T-cell (primary cell): ENCODE data around the gene ANKRD65. TPM values are rescaled to one million over a fixed set of nuclear protein-coding genes. Genes with fewer than 3 reads are reported as not detected.
A peak's percentile ranks its signal among the peaks of the same experiment; 100 is the strongest.

ENCODE experiments used
- ATAC-seq, 4 experiments: fragments of 200-7000 bp in 3 of 4; fragments of 150-1000 bp in 1 of 4; cut with Tn5 transposase; replicated peaks in 1 of 4; 1 replicate in 3 of 4; 2 replicates in 1 of 4; pipeline ENCODE4 v1.10.0; 2021; ENCODE audit warnings: moderate library complexity in 3 of 4, mild to moderate bottlenecking in 2 of 4, moderate number of reproducible peaks in 1 of 4
- CTCF ChIA-PET, 2 donors: fragments of 300-600 bp; sonication (Branson Sonifier 250); formaldehyde crosslinking; loops; one replicate each; lab custom pipeline; 2022; ENCODE audit warnings: antibody characterized with exemption in 2 of 2; lab: Charles Lee
- POLR2A ChIA-PET, 2 donors: fragments of 300-600 bp; sonication (Branson Sonifier 250); formaldehyde crosslinking; loops; one replicate each; lab custom pipeline; 2022; ENCODE audit warnings: antibody characterized with exemption in 2 of 2; lab: Charles Lee
- DNase-seq, 35 experiments: peaks; one replicate each; pipeline versions ENCODE4 v3.0.0 to v3.0.0-alpha.2; 2013 to 2023
- H3K27ac ChIP-seq: one replicate; pipeline ENCODE4 v1.5.1; 2013; ENCODE audit warnings: low read length
- H3K27me3 ChIP-seq, 2 experiments: replicated peaks in 1 of 2; 1 replicate in 1 of 2; 2 replicates in 1 of 2; pipeline versions ENCODE4 v1.6.1 to v1.7.0; 2013; ENCODE audit warnings: low read length in 1 of 2, mixed read lengths in 1 of 2; ENCODE audit not compliant: control insufficient read depth in 2 of 2, insufficient read depth in 2 of 2; ENCODE audit errors: extremely low read depth in 1 of 2
- H3K36me3 ChIP-seq, 2 donors: 1 replicate in 1 of 2; 2 replicates in 1 of 2; pipeline versions ENCODE4 v1.6.1 to v1.7.0; 2013; ENCODE audit warnings: low read length in 1 of 2; ENCODE audit not compliant: control insufficient read depth in 2 of 2, insufficient read depth in 1 of 2; ENCODE audit errors: extremely low read depth in 1 of 2
- H3K4me1 ChIP-seq, 2 experiments: 1 replicate in 1 of 2; 2 replicates in 1 of 2; pipeline versions ENCODE4 v1.6.1 to v1.7.0; 2013; ENCODE audit warnings: low read length in 2 of 2, mixed read lengths in 1 of 2; ENCODE audit not compliant: insufficient read depth in 2 of 2, control insufficient read depth in 1 of 2; ENCODE audit errors: extremely low read depth in 1 of 2
- H3K4me3 ChIP-seq, 2 donors: 1 replicate in 1 of 2; 2 replicates in 1 of 2; pipeline versions ENCODE4 v1.5.1 to v1.7.0; 2013; ENCODE audit warnings: mild to moderate bottlenecking in 2 of 2, low read length in 1 of 2, moderate library complexity in 1 of 2; ENCODE audit not compliant: control insufficient read depth in 1 of 2; ENCODE audit errors: extremely low read depth in 1 of 2
- H3K9me3 ChIP-seq: 2 replicates; pipeline ENCODE4 v1.7.0; 2013
- H3K27ac Mint-ChIP-seq, 2 donors: one replicate each; pipeline ENCODE4 v1.8.0; 2020 to 2021; ENCODE audit warnings: mild to moderate bottlenecking in 2 of 2, mixed read lengths in 2 of 2
- H3K27me3 Mint-ChIP-seq, 2 donors: one replicate each; pipeline ENCODE4 v1.8.0; 2021 to 2022; ENCODE audit warnings: mixed read lengths in 2 of 2
- H3K36me3 Mint-ChIP-seq: one replicate; pipeline ENCODE4 v1.8.0; 2021; ENCODE audit warnings: mixed read lengths
- H3K4me1 Mint-ChIP-seq, 3 donors: one replicate each; pipeline ENCODE4 v1.8.0; 2020 to 2022; ENCODE audit warnings: mixed read lengths in 3 of 3, mild to moderate bottlenecking in 1 of 3
- H3K4me3 Mint-ChIP-seq, 3 donors: one replicate each; pipeline ENCODE4 v1.8.0; 2020 to 2022; ENCODE audit warnings: mild to moderate bottlenecking in 3 of 3, mixed read lengths in 3 of 3, moderate library complexity in 3 of 3
- H3K9me3 Mint-ChIP-seq, 3 donors: one replicate each; pipeline ENCODE4 v1.8.0; 2020 to 2022; ENCODE audit warnings: mixed read lengths in 3 of 3
- WGBS: methylation state at CpG from one replicate; pipeline ENCODE4 v1.1.5; 2013; ENCODE audit warnings: missing lambda C conversion rate; ENCODE audit not compliant: insufficient coverage; 5-methylcytosine and 5-hydroxymethylcytosine counted together
- total RNA-seq, 35 experiments: library from RNA in 6 of 35; stranded (reverse) in 6 of 35; fragments of 120-200 nt in 1 of 35; gene quantifications; one replicate each; pipeline versions ENCODE4 v1.2.1 to v1.2.4 and lab custom pipeline; 2013 to 2026

ANKRD65 gene
- total RNA-seq, 5 donors from 2014 or later (not counting 1 experiment from before 2014, with no cell fraction given) = 0.20 TPM; not detected in 4

- peaks cover 0 to 16% (median 12%) of the 10 kb centered on the region in 3 donors for H3K4me1 Mint-ChIP-seq
- CTCF ChIA-PET = no interaction called here
- Histone ChIP-seq H3K9me3 (no peaks in the 10 kb centered on the region), H3K4me3 (no peak overlapping the region), H3K27me3 (peaks cover 0 to 3% of the 10 kb centered on the region in 2 experiments), H3K36me3 (peaks cover 8 to 10% of the 10 kb centered on the region in 2 donors), H3K4me1 (peaks cover 0 to 29% of the 10 kb centered on the region in 2 experiments), H3K27ac (no peak overlapping the region)
- ATAC-seq (no peak), DNase-seq (no peak)
- POLR2A ChIA-PET = interaction anchor here in 1 of 2 donors (0.6 kb wide), 3 partner anchors 18 to 65 kb away, joined by 3 to 5 read pairs (median 3); no protein-coding TSS in a partner anchor
- no peak overlapping the region for H3K27ac Mint-ChIP-seq
- no peaks in the 10 kb centered on the region for H3K9me3 Mint-ChIP-seq
- no peaks in the 10 kb centered on the region for H3K36me3 Mint-ChIP-seq
- no peaks in the 10 kb centered on the region for H3K27me3 Mint-ChIP-seq
- H3K4me3 Mint-ChIP-seq = no peak overlapping the region
- WGBS = 96% methylated on average over 8 of the region's 16 CpGs
Measured at GRCh38 chr1:1377540-1378205, 43.4 kb downstream of the ANKRD65 start.

- Histone ChIP-seq H3K36me3 (peaks cover 8 to 10% of the 10 kb centered on the region in 2 donors), H3K4me3 (no peak overlapping the region), H3K4me1 (peaks cover 6 to 38% of the 10 kb centered on the region in 2 experiments), H3K27ac (no peak overlapping the region), H3K9me3 (no peaks in the 10 kb centered on the region), H3K27me3 (peaks cover 0 to 3% of the 10 kb centered on the region in 2 experiments)
- 98% methylated on average over 6 of the region's 10 CpGs for WGBS
- Mint-ChIP-seq H3K4me3 (peak overlapping the region; percentile 50 to 88 (median 50)), H3K9me3 (no peaks in the 10 kb centered on the region), H3K36me3 (no peaks in the 10 kb centered on the region), H3K27ac (peak overlapping the region in 1 of 2 donors; percentile 49), H3K27me3 (no peaks in the 10 kb centered on the region), H3K4me1 (peaks cover 0 to 24% (median 16%) of the 10 kb centered on the region in 3 donors)
- ChIA-PET CTCF (no interaction called here), POLR2A (interaction anchor here in 1 of 2 donors (0.6 kb wide), 1 partner anchor 28 kb away, joined by 3 read pairs; no protein-coding TSS in a partner anchor)
- DNase-seq (no peak), ATAC-seq (no peak)
Measured at GRCh38 chr1:1376551-1377226, 44.4 kb downstream of the ANKRD65 start.

- Mint-ChIP-seq H3K4me1 (peaks cover 0 to 39% (median 23%) of the 10 kb centered on the region in 3 donors), H3K4me3 (peak within 1 kb of the TSS; percentile 83 to 91 (median 88)), H3K27ac (peak within 1 kb of the TSS; percentile 91 to 93), H3K27me3 (no peaks in the 10 kb centered on the region), H3K9me3 (no peaks in the 10 kb centered on the region), H3K36me3 (no peaks in the 10 kb centered on the region)
- Histone ChIP-seq H3K9me3 (no peaks in the 10 kb centered on the region), H3K27ac (peak within 1 kb of the TSS; percentile 91), H3K36me3 (peaks cover 0 to 4% of the 10 kb centered on the region in 2 donors), H3K4me3 (peak within 1 kb of the TSS; percentile 71 to 76), H3K4me1 (peaks cover 15 to 51% of the 10 kb centered on the region in 2 experiments), H3K27me3 (no peaks in the 10 kb centered on the region)
- ATAC-seq = peak; percentile 72 to 86 (median 84)
- CTCF ChIA-PET = interaction anchor here in 1 of 2 donors (0.7 to 1.2 kb wide), 6 partner anchors 24 to 1019 kb away, joined by 3 to 8 read pairs (median 4); partner anchors contain the start of gene CCNL2
- POLR2A ChIA-PET = interaction anchor here (0.5 to 1.2 kb wide), 7 partner anchors 11 to 510 kb away, joined by 3 to 9 read pairs (median 4); partner anchors contain the start of gene CCNL2 (in 1 of the 2)
- WGBS = under 1% methylated on average over 73 of the region's 85 CpGs
- peak; percentile 86 to 99 (median 94) for DNase-seq
Measured at GRCh38 chr1:1374929-1375662, 46.0 kb downstream of the ANKRD65 start, which contains the start of gene AURKAIP1. AURKAIP1 (minus strand) TSS chr1:1375207; CDS start chr1:1374756, 451 bp downstream.

- H3K27me3 ChIP-seq = no peaks in the 10 kb centered on the region
- peaks cover 15 to 51% of the 10 kb centered on the region in 2 experiments for H3K4me1 ChIP-seq
- peak in 1 of 35 experiments; percentile 24 for DNase-seq
- ChIA-PET CTCF (interaction anchor here in 1 of 2 donors (1.2 kb wide), 3 partner anchors 24 to 33 kb away, joined by 3 to 4 read pairs (median 4); partner anchors contain the start of gene CCNL2), POLR2A (interaction anchor here in 1 of 2 donors (0.5 to 1.2 kb wide), 2 partner anchors 24 to 28 kb away, joined by 4 read pairs; partner anchors contain the start of gene CCNL2)
- peak overlapping the region; percentile 91 for H3K27ac ChIP-seq
- peak overlapping the region in 1 of 2 donors; percentile 79 for H3K27ac Mint-ChIP-seq
- ATAC-seq = no peak
- H3K4me1 Mint-ChIP-seq = peaks cover 0 to 41% (median 23%) of the 10 kb centered on the region in 3 donors
- H3K4me3 ChIP-seq = peak overlapping the region; percentile 71 to 76
- H3K9me3 Mint-ChIP-seq = no peaks in the 10 kb centered on the region
- WGBS = under 1% methylated on average over 24 of the region's 24 CpGs
- peaks cover 0 to 4% of the 10 kb centered on the region in 2 donors for H3K36me3 ChIP-seq
- peak overlapping the region; percentile 83 to 91 (median 88) for H3K4me3 Mint-ChIP-seq
- H3K27me3 Mint-ChIP-seq = no peaks in the 10 kb centered on the region
- H3K36me3 Mint-ChIP-seq = no peaks in the 10 kb centered on the region
- H3K9me3 ChIP-seq = no peaks in the 10 kb centered on the region
Measured at GRCh38 chr1:1374589-1374928, 46.5 kb downstream of the ANKRD65 start.

- CTCF ChIA-PET = interaction anchor here in 1 of 2 donors (1.2 kb wide), 1 partner anchor 25 kb away, joined by 4 read pairs; the partner anchor contains the start of gene CCNL2
- H3K36me3 Mint-ChIP-seq = no peaks in the 10 kb centered on the region
- H3K36me3 ChIP-seq = peaks cover 0 to 4% of the 10 kb centered on the region in 2 donors
- ATAC-seq (no peak), DNase-seq (peak in 1 of 35 experiments; percentile 14)
- H3K9me3 ChIP-seq = no peaks in the 10 kb centered on the region
- H3K4me1 Mint-ChIP-seq = peaks cover 0 to 41% (median 23%) of the 10 kb centered on the region in 3 donors
- no peaks in the 10 kb centered on the region for H3K9me3 Mint-ChIP-seq
- peak overlapping the region; percentile 71 to 76 for H3K4me3 ChIP-seq
- peaks cover 15 to 51% of the 10 kb centered on the region in 2 experiments for H3K4me1 ChIP-seq
- peak overlapping the region; percentile 91 for H3K27ac ChIP-seq
- WGBS = 69% methylated on average over 49 of the region's 52 CpGs
- H3K27me3 Mint-ChIP-seq = no peaks in the 10 kb centered on the region
- no peaks in the 10 kb centered on the region for H3K27me3 ChIP-seq
- H3K27ac Mint-ChIP-seq = peak overlapping the region; percentile 43 to 79
- POLR2A ChIA-PET = no interaction called here
- peak overlapping the region; percentile 83 to 91 (median 88) for H3K4me3 Mint-ChIP-seq
Measured at GRCh38 chr1:1373815-1374588, 47.1 kb downstream of the ANKRD65 start.
